Uterus (tissue), 4 donors: ENCODE data around the gene FOXN1. TPM values are rescaled to one million over a fixed set of nuclear protein-coding genes. Genes with fewer than 3 reads are reported as not detected.

Experiments used
- DNase-seq, 2 donors: peaks; one replicate each; pipeline ENCODE4 v3.0.0-alpha.2; 2019 to 2020
- H3K27ac ChIP-seq, 2 donors: fragments of 200-600 bp; sonication (generic); 1 replicate in 1 of 2; 2 replicates in 1 of 2; pipeline ENCODE4 v1.5.1; 2016 to 2018
- H3K27me3 ChIP-seq, 2 donors: fragments of 200-600 bp; sonication (generic); one replicate each; pipeline ENCODE4 v1.5.1; 2018 to 2019; ENCODE audit warnings: control low read depth in 1 of 2
- H3K36me3 ChIP-seq, 2 donors: fragments of 200-600 bp; sonication (generic); one replicate each; pipeline ENCODE4 v1.5.1; 2019; ENCODE audit warnings: control low read depth in 1 of 2
- H3K4me1 ChIP-seq, 2 donors: fragments of 200-600 bp; sonication (generic); one replicate each; pipeline ENCODE4 v1.5.1; 2018 to 2019; ENCODE audit warnings: control low read depth in 1 of 2
- H3K4me3 ChIP-seq, 2 donors: fragments of 200-600 bp; sonication (generic); 1 replicate in 1 of 2; 2 replicates in 1 of 2; pipeline ENCODE4 v1.5.1; 2018 to 2019; ENCODE audit warnings: mild to moderate bottlenecking in 1 of 2
- H3K9me3 ChIP-seq, 2 donors: fragments of 200-600 bp; sonication (generic); one replicate each; pipeline ENCODE4 v1.5.1; 2019; ENCODE audit warnings: control low read depth in 1 of 2
- POLR2A ChIP-seq, 2 donors: fragments of 450-650 bp; IDR thresholded peaks; one replicate each; pipeline ENCODE4 v1.6.1; 2016; ENCODE audit warnings: antibody characterized with exemption in 2 of 2, mild to moderate bottlenecking in 1 of 2, moderate library complexity in 1 of 2
- intact Hi-C: fragments of 100-400 bp; cut with DNase I; formaldehyde crosslinking; loops from one replicate; pipeline ENCODE4 v1.15.1; 2023; ENCODE audit warnings: low total_unique reads
- total RNA-seq, 4 donors: library from RNA; depleted of rRNA in 3 of 4; stranded (reverse); fragments of >200 nt in 3 of 4; gene quantifications; one replicate each; pipeline versions ENCODE4 v1.1.0 to v1.2.4, GENCODE V29; 2014 to 2023
- TF ChIP-seq, protein P1 (sequence below), 4 experiments: fragments of 200-600 bp in 2 of 4; fragments of 450-650 bp in 2 of 4; sonication (generic) in 2 of 4; IDR thresholded peaks; one replicate each; pipeline ENCODE4 v1.5.1; 2016 to 2019; ENCODE audit warnings: antibody characterized with exemption in 4 of 4, mild to moderate bottlenecking in 2 of 4, moderate library complexity in 1 of 4
- donor health status: DM: yes; HTN: yes; CAD: no.

The FOXN1 gene
- total RNA-seq, 4 donors from 2014 or later = not detected

DNA sequence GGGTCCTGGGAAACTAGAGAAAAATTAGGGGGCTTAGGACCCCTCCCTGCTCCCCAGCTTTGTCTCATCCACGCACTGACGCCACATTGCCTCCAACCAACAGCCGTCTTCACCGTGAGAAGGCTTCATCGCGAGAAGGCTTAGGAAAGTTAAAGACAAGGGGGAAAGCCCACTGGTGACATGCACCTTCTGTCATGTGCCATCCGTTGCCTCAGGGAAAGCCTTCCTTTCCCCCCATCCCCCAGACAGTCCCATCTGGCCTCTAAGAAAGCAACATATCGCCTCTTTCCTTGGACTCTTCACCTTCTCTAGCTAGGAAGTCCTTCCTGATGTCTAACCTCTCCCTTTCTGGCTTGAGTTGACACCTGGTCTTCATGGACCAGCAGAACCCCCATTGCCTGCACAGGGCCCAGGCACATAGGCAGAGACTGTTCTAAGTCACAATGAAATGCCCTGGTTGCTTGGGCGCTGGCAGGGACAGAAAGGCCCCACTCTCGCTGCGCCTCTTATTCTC lies 2.1 kb downstream of the FOXN1 start:
- intact Hi-C loops = no loop called here
- DNase-seq = no peak
- H3K36me3 ChIP-seq = no peaks in the 10 kb centered on the region
- no peak overlapping the region for H3K4me3 ChIP-seq
- peaks cover 0 to 8% of the 10 kb centered on the region in 2 donors for H3K27me3 ChIP-seq
- H3K9me3 ChIP-seq = no peaks in the 10 kb centered on the region
- TF ChIP-seq POLR2A (IDR thresholded peaks at IDR 0.05) = no peak
- TF ChIP-seq, protein P1, sequence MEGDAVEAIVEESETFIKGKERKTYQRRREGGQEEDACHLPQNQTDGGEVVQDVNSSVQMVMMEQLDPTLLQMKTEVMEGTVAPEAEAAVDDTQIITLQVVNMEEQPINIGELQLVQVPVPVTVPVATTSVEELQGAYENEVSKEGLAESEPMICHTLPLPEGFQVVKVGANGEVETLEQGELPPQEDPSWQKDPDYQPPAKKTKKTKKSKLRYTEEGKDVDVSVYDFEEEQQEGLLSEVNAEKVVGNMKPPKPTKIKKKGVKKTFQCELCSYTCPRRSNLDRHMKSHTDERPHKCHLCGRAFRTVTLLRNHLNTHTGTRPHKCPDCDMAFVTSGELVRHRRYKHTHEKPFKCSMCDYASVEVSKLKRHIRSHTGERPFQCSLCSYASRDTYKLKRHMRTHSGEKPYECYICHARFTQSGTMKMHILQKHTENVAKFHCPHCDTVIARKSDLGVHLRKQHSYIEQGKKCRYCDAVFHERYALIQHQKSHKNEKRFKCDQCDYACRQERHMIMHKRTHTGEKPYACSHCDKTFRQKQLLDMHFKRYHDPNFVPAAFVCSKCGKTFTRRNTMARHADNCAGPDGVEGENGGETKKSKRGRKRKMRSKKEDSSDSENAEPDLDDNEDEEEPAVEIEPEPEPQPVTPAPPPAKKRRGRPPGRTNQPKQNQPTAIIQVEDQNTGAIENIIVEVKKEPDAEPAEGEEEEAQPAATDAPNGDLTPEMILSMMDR (IDR thresholded peaks at IDR 0.05) = no peak
- no peaks in the 10 kb centered on the region for H3K4me1 ChIP-seq
- no peak overlapping the region for H3K27ac ChIP-seq

- H3K4me1 ChIP-seq = no peaks in the 10 kb centered on the region
- peaks cover 0 to 8% of the 10 kb centered on the region in 2 donors for H3K27me3 ChIP-seq
- H3K9me3 ChIP-seq = no peaks in the 10 kb centered on the region
- intact Hi-C loops = no loop called here
- TF ChIP-seq, protein P1 (IDR thresholded peaks at IDR 0.05) = no peak
- no peak for TF ChIP-seq POLR2A (IDR thresholded peaks at IDR 0.05)
- H3K4me3 ChIP-seq = no peak overlapping the region
- no peaks in the 10 kb centered on the region for H3K36me3 ChIP-seq
- H3K27ac ChIP-seq = no peak overlapping the region
- no peak for DNase-seq
Observed at GRCh38 chr17:28509789-28510188, 3.6 kb downstream of the FOXN1 start.

GRCh38 chr17:28511858-28512461 lies 5.8 kb downstream of the FOXN1 start:
- H3K4me1 ChIP-seq = no peaks in the 10 kb centered on the region
- DNase-seq = no peak
- no peak overlapping the region for H3K4me3 ChIP-seq
- H3K27me3 ChIP-seq = peaks cover 0 to 8% of the 10 kb centered on the region in 2 donors
- H3K36me3 ChIP-seq = no peaks in the 10 kb centered on the region
- H3K27ac ChIP-seq = no peak overlapping the region
- no peak for TF ChIP-seq POLR2A (IDR thresholded peaks at IDR 0.05)
- TF ChIP-seq, protein P1 (IDR thresholded peaks at IDR 0.05) = no peak
- H3K9me3 ChIP-seq = no peaks in the 10 kb centered on the region
- intact Hi-C loops = no loop called here

DNA sequence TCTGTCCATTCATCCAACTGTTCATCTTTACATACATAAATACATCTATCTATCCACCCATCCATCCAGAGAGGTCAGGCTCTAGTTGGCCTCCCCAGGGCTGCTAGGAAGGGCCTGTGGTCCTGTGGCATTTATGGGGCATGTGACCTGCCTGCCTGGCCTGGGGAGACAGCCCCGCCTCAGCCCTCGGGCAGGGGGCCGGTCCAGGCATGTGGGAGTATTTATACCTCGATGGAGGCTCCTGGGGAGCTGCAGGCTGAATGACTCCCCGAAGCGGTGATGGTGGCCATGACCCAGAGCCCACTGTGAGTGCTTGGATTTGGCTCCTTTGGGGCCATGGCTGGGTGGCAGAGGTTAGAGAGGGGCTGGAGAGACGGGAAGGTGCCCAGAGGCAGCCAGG lies 7.3 kb downstream of the FOXN1 start:
- no peak for DNase-seq
- no peaks in the 10 kb centered on the region for H3K36me3 ChIP-seq
- no peak overlapping the region for H3K4me3 ChIP-seq
- H3K4me1 ChIP-seq = no peaks in the 10 kb centered on the region
- no peak overlapping the region for H3K27ac ChIP-seq
- TF ChIP-seq, protein P1 (IDR thresholded peaks at IDR 0.05) = no peak
- no peak for TF ChIP-seq POLR2A (IDR thresholded peaks at IDR 0.05)
- H3K27me3 ChIP-seq = peaks cover 0 to 3% of the 10 kb centered on the region in 2 donors
- intact Hi-C loops = no loop called here
- no peaks in the 10 kb centered on the region for H3K9me3 ChIP-seq

GRCh38 chr17:28514561-28515002 lies 8.4 kb downstream of the FOXN1 start:
- no peak for TF ChIP-seq POLR2A (IDR thresholded peaks at IDR 0.05)
- TF ChIP-seq, protein P1 (IDR thresholded peaks at IDR 0.05) = no peak
- no peak overlapping the region for H3K27ac ChIP-seq
- no peaks in the 10 kb centered on the region for H3K9me3 ChIP-seq
- no peaks in the 10 kb centered on the region for H3K27me3 ChIP-seq
- no peaks in the 10 kb centered on the region for H3K36me3 ChIP-seq
- no peak for DNase-seq
- no peaks in the 10 kb centered on the region for H3K4me1 ChIP-seq
- H3K4me3 ChIP-seq = no peak overlapping the region
- intact Hi-C loops = no loop called here
